HG03095 (cell line): ENCODE measurements around the gene C8A.

ENCODE experiments used
- ATAC-seq: cut with Tn5 transposase; IDR thresholded peaks from one replicate; pipeline ENCODE4 v1.9.1; 2021; ENCODE audit warnings: moderate library complexity; ENCODE audit not compliant: unreplicated experiment

The C8A gene

DNA sequence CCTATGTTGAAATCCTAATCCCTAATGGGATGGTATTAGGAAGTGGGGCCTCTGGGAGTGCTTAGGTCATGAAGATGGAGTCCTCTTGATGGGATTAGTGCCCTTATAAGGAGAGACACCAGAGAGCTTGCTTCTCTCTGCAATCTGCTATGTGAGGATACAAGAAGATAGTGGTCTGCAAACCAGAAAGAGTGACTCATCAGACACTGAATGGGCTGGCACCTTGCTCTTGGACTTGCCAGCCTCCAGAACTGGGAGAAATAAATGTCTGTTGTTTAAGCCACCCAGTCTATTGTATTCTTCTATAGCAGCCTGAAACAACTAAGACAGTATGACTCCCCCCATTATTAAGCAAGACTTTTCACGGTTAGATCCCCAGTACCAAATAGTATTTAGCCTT is 67.9 kb downstream of the C8A start:
- ATAC-seq, result no peak

DNA sequence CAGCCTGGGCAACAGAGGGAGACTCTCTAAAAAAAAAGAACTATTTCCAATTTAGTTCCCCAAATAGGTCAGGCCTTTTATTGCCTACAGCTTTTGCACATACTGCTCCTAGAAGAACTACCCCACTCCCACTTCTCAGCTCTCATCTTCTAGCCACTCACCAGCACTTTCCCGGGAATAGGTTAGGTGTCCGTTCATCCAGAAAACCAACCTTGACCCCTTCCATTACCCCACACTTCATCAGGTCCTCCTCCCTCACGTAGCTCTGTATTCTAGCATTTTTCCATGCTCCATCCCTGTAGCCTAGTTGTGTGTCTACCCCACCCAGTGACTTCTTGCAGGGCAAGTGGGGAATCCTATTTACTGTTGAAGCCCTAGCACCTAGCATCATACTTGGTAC is 68.6 kb downstream of the C8A start:
- ATAC-seq, result no peak

DNA sequence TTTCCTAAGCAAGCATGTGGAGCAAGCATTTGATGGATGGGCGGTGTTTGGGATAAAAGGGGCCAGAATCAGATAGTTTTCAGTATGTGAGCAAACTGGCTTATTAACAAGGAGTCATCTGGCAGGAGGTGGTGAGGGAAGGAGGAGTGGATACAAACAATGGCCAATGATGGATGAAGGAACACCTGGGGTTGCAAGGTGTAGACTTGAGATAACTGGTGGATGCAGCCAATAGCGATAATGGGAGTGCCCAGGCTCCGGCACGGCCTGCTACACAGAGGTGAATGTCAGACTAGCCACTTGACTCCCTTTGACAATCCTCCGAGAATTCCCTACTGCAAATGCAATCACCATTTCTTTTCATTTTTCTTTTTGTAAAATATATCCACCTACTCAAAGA is 69.5 kb downstream of the C8A start:
- ATAC-seq, result no peak

DNA sequence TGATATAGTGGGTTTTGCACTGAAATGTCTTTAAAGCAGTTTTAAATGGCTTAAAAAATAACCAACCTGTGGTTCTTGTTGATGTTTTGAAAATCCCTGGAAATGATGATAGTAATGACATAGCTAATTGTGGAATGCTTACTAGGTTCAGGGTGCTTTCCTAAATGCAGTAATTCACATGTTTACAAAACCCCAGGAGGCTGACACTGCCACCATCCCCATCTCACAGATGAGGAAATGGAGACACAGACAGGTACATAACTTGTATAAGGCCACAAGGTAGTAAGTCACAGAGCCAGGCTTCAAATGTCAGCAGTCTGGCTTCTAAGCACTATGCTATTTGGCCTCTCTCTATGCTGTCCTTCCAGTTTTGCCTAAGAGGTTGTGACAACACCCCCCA is 70.6 kb downstream of the C8A start:
- no peak for ATAC-seq

GRCh38 chr1:56927171-56927570 is 72.6 kb downstream of the C8A start:
- ATAC-seq, result no peak

GRCh38 chr1:56927986-56928385 is 73.4 kb downstream of the C8A start:
- no peak for ATAC-seq

DNA sequence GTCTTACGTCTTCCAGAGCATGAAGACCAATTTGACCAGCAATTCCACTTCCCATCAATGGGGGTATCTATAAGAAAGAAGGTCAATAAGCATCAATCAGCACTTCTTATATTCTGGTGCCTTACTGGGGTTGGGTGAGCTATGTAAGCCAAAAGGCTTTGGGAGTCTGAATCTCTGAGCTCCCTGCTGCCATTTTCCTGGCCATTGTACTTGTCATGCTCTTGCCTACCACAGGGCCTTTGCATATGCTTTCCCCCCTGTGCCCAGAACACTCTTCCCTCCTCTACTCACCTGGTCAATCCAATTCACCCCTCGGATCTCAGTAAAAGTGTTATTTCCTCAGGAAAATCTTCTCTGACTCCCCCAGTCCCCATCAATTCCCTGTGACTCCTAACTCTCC is 74.9 kb downstream of the C8A start:
- no peak for ATAC-seq

DNA sequence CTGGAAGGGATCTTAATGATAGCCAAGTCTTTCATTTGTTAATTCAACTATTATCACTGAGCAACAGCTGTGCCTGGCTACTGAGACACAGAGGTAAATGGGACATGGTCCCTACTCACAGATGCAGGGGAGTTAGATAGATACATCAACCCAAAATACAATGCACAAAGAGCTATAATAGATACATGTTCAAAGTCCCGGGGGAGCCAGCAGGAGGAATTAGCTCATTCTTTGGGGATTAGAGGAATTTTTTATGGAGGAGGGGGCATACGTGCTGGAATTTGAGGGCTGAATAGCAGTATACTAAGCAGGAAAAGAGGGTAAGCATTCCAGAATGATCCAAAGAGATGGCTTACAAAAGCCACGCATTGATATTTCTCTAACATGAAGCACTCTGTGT is 76.6 kb downstream of the C8A start:
- no peak for ATAC-seq

GRCh38 chr1:56931686-56932085 is 77.1 kb downstream of the C8A start:
- ATAC-seq, result no peak

- no peak for ATAC-seq
Measured at GRCh38 chr1:56933161-56933560, 78.6 kb downstream of the C8A start.

- no peak for ATAC-seq
Measured at GRCh38 chr1:56933606-56934005, 79.0 kb downstream of the C8A start.

DNA sequence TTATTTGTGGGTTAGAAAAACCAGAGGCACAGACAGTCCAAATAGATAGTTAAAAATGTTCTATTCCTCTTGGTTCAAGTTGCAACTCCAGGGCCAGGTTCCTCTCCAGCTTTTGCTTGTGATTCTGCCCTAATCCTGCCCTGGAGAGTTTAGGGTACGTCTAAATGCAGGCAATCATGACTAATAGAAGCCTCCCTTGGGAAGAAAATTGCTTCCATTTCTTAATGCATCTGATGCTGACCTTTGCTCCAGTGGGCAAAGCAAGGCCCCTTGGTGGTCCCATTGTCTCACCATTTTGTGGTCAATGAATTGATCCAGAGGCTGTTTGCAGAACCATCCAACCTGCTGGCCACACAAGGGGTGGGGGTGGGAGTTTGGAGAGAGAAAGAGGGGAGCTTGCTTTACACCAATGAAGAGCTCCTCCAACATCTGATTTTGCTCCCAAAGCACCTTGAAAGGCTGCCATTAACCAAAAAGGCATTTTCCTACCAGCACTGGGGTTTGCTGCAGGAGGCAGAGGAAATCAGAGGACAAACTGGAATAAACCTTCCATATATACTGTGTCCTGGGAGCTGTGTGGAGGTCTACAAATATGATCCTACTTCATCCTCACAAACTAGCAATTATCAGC is 79.9 kb downstream of the C8A start:
- no peak for ATAC-seq

DNA sequence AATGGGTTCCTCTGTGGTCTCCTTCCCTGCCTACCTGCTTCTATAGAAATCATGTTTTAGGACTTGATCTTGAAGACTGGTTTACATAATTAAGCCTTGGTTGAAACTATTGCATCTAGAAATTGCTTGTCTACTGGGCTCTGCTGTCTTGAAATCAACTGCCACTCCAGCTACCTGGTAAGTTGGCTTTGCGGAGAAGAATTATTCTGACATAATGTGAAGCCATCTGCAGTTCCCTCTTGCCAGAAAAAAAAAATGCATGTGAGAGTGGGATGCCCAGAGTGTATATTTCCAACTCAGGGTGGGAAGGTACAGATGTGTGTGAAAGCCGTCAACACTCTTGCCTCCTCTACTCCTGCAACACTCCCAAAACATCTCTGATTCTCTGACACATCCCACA is 84.0 kb downstream of the C8A start:
- ATAC-seq, result no peak

DNA sequence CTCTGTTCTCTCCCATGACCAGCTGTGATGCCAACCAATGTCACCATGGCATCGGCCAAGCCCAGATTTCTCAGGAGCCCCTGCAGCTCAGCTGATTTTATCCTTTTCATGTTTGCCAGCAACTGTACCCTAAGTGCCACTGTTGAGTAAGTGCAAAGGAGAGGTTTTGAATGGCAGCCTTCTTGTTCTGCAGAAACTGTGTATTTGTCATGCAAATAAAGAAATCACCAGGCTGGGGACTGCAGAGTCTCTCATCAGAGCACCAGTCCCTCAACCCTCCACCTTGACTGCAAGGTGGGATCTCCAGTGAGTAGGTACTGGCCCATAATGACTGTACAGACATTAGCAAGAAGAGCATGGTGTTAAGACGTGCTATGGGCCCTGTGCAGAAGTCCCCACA is 84.6 kb downstream of the C8A start:
- ATAC-seq, result no peak

GRCh38 chr1:56940039-56940438 is 85.4 kb downstream of the C8A start:
- ATAC-seq, result no peak

DNA sequence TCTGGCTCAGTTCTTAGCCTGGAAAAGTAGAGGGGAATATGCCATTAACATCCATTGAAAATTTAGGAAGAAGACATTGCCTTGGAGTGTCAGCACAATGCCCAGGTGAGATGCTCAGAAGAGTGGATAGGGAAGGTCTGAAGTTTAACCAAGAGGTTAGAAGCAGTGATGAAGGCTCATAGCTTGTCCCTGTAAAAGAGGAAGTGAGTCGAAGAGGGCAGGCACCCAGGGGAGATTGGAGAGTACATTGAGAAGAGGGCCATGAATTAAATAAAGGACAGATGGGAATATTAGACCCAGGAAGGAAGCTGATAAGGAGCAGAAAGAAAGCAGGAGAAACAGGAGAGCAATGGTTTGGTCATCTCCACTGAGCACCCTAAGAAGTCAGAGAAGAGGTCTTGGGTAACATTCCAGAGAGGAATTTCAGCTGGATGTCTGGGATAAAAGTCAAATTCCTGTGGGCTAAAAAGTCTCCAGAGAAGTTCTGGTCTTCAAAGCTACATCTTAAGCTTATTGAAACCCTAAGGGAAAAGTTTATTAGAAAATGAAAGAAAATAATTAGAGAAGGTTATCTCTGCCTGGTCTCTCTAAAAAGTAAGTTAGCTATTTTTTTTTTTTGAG is 93.9 kb downstream of the C8A start:
- ATAC-seq, result no peak

- no peak for ATAC-seq
Measured at GRCh38 chr1:56952501-56952900, 97.9 kb downstream of the C8A start.

GRCh38 chr1:56953386-56953785 is 98.8 kb downstream of the C8A start:
- no peak for ATAC-seq

- no peak for ATAC-seq
Measured at GRCh38 chr1:56954664-56955063, 100.1 kb downstream of the C8A start.

DNA sequence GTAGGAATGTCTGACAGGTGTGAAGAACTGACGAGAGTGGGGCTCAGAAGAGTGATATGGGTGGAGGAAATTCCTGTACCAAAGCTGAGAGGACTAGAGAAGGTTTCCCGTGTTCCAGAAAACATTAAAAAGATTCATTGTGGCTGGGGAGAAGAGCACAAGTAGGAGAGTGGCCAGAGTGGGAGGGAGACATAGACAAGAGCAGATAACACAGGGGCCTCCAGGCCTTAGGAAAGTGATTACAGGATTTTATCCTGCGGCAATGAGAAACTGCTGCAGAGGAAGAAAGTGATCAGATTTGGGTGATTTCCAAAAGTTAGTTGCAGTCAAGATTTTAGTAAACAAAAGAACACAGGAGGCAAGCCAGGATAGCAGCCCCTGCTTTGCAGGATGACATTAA is 103.3 kb downstream of the C8A start:
- no peak for ATAC-seq

GRCh38 chr1:56958526-56958925 is 103.9 kb downstream of the C8A start:
- ATAC-seq, result no peak

- ATAC-seq, result no peak
Measured at GRCh38 chr1:56961426-56961825, 106.8 kb downstream of the C8A start.

GRCh38 chr1:56963667-56964066 is 109.1 kb downstream of the C8A start:
- ATAC-seq, result no peak
